HCT116 (cell line): Measurements from ENCODE around the gene STAT6. TPM values are rescaled to one million over a fixed set of nuclear protein-coding genes. Genes with fewer than 3 reads are reported as not detected.
A peak's percentile ranks its signal among the peaks of the same experiment; 100 is the strongest.

Experiments used
- ATAC-seq: fragments of 200-7000 bp; cut with Tn5 transposase; 2 replicates; pipeline ENCODE4 v1.9.1; 2020; ENCODE audit warnings: mild to moderate bottlenecking, moderate library complexity
- BruUV-seq: library from RNA; stranded (reverse); fragments of 400-500 nt; replicated peaks from 2 replicates; lab custom pipeline; 2021; lab: Mats Ljungman, UMichigan
- CTCF ChIA-PET: fragments of 300-600 bp; sonication (Branson Sonifier 250); formaldehyde crosslinking; loops from one replicate; lab custom pipeline; 2021; ENCODE audit warnings: antibody characterized with exemption; lab: Charles Lee
- POLR2A ChIA-PET: fragments of 300-600, 350-600 bp; sonication (Branson Sonifier 250); formaldehyde crosslinking; loops from one replicate; lab custom pipeline; 2021; ENCODE audit warnings: antibody characterized with exemption; lab: Charles Lee
- RAD21 ChIA-PET, 2 experiments: fragments of 300-600 bp; sonication (Branson Sonifier 250); formaldehyde crosslinking; loops; one replicate each; lab custom pipeline; 2023; ENCODE audit warnings: low total read pairs in 2 of 2; ENCODE audit not compliant: uncharacterized antibody in 2 of 2, unreplicated experiment in 2 of 2, low non-redundant PET in 1 of 2; lab: Charles Lee
- DNase-seq: peaks from one replicate; pipeline ENCODE4 v3.0.0-alpha.2; 2010; ENCODE audit warnings: low read depth, low spot score
- H2AFZ ChIP-seq: fragments of 200-600 bp; shearing (Covaris generic), sonication (generic); 2 replicates; pipeline ENCODE4 v1.6.1; 2017; ENCODE audit warnings: low read depth, mixed run types, mixed read lengths, antibody characterized with exemption, low read length; ENCODE audit not compliant: poor library complexity, severe bottlenecking
- H3K27ac ChIP-seq: 2 replicates; pipeline ENCODE4 v1.5.1; 2012; ENCODE audit warnings: low read depth, low read length
- H3K27me3 ChIP-seq: fragments of 200-600 bp; sonication (generic); 2 replicates; pipeline ENCODE4 v1.6.1; 2016; ENCODE audit warnings: mixed run types, low read length, mixed read lengths; ENCODE audit not compliant: insufficient read depth
- H3K36me3 ChIP-seq, 2 experiments: fragments of 200-500 bp in 1 of 2; fragments of 200-600 bp in 1 of 2; sonication (Bioruptor generic) in 1 of 2; sonication (generic) in 1 of 2; 2 replicates each; pipeline versions ENCODE4 v1.5.1 to v1.6.1; 2014 to 2016; ENCODE audit warnings: low read length in 2 of 2, inconsistent platforms in 1 of 2, mixed read lengths in 1 of 2, mixed run types in 1 of 2; ENCODE audit not compliant: insufficient read depth in 2 of 2, control insufficient read depth in 1 of 2
- H3K4me1 ChIP-seq, 2 experiments: fragments of 200-600 bp in 1 of 2; sonication (generic) in 1 of 2; 2 replicates each; pipeline versions ENCODE4 v1.5.1 to v1.6.1; 2012 to 2017; ENCODE audit warnings: low read length in 2 of 2, inconsistent platforms in 1 of 2, mild to moderate bottlenecking in 1 of 2, mixed read lengths in 1 of 2, mixed run types in 1 of 2, moderate library complexity in 1 of 2; ENCODE audit not compliant: insufficient read depth in 2 of 2, control insufficient read depth in 1 of 2
- H3K4me2 ChIP-seq: fragments of 200-600 bp; sonication (generic); 2 replicates; pipeline ENCODE4 v1.6.1; 2017; ENCODE audit warnings: mixed run types, low read length, mixed read lengths
- H3K4me3 ChIP-seq, 2 experiments: fragments of 200-600 bp in 1 of 2; sonication (generic) in 1 of 2; replicated peaks in 1 of 2; 2 replicates each; pipeline ENCODE4 v1.5.1; 2011 to 2016; ENCODE audit warnings: low read length in 2 of 2, control low read depth in 1 of 2, low read depth in 1 of 2, mild to moderate bottlenecking in 1 of 2, mixed read lengths in 1 of 2, mixed run types in 1 of 2
- H3K79me2 ChIP-seq: fragments of 200-600 bp; sonication (generic); 2 replicates; pipeline ENCODE4 v1.6.1; 2017; ENCODE audit warnings: mild to moderate bottlenecking, mixed run types, low read length, moderate library complexity, mixed read lengths; ENCODE audit not compliant: insufficient read depth
- H3K9ac ChIP-seq: fragments of 200-600 bp; sonication (generic); 2 replicates; pipeline ENCODE4 v1.6.1; 2016; ENCODE audit warnings: low read length, mixed read lengths
- H3K9me2 ChIP-seq: fragments of 200-600 bp; sonication (generic), shearing (Covaris generic); 2 replicates; pipeline ENCODE4 v1.6.1; 2017; ENCODE audit warnings: mixed run types, mild to moderate bottlenecking, moderate library complexity; ENCODE audit not compliant: insufficient read depth
- H3K9me3 ChIP-seq, 2 experiments: fragments of 200-500 bp in 1 of 2; fragments of 200-600 bp in 1 of 2; sonication (Bioruptor generic) in 1 of 2; sonication (generic) in 1 of 2; 2 replicates each; pipeline ENCODE4 v1.6.1; 2014 to 2017; ENCODE audit warnings: low read length in 2 of 2, mixed read lengths in 2 of 2, inconsistent platforms in 1 of 2, low read depth in 1 of 2, mild to moderate bottlenecking in 1 of 2, mixed run types in 1 of 2, moderate library complexity in 1 of 2; ENCODE audit not compliant: control insufficient read depth in 1 of 2, insufficient read depth in 1 of 2
- H4K20me1 ChIP-seq: fragments of 200-600 bp; sonication (generic), shearing (Covaris generic); 2 replicates; pipeline ENCODE4 v1.6.1; 2017; ENCODE audit warnings: mixed run types, mild to moderate bottlenecking, moderate library complexity; ENCODE audit not compliant: insufficient read depth
- CBX3 ChIP-seq: IDR thresholded peaks from 2 replicates; pipeline ENCODE4 v1.6.1; 2012; ENCODE audit warnings: low read depth
- ELF1 ChIP-seq: IDR thresholded peaks from 2 replicates; pipeline ENCODE4 v1.6.1; 2012; ENCODE audit warnings: low read depth, borderline replicate concordance
- EZH2 ChIP-seq: fragments of 200-600 bp; sonication (generic); IDR thresholded peaks from 2 replicates; pipeline ENCODE4 v1.6.1; 2017; ENCODE audit warnings: antibody characterized with exemption, mixed run types
- FOSL1 ChIP-seq: IDR thresholded peaks from 2 replicates; pipeline ENCODE4 v1.6.1; 2012; ENCODE audit warnings: low read depth
- JUND ChIP-seq: IDR thresholded peaks from 2 replicates; pipeline ENCODE4 v1.6.1; 2012
- POLR2A ChIP-seq: IDR thresholded peaks from 2 replicates; pipeline ENCODE4 v1.7.0; 2011; ENCODE audit warnings: borderline replicate concordance; ENCODE audit not compliant: insufficient read depth, insufficient read length; ENCODE audit errors: extremely low read depth
- POLR2AphosphoS5 ChIP-seq: IDR thresholded peaks from 2 replicates; pipeline ENCODE4 v1.6.1; 2011; ENCODE audit warnings: mild to moderate bottlenecking, low read depth, low read length, moderate library complexity
- RAD21 ChIP-seq: IDR thresholded peaks from 2 replicates; pipeline ENCODE4 v1.6.1; 2012; ENCODE audit warnings: low read depth, mild to moderate bottlenecking
- SIN3A ChIP-seq: IDR thresholded peaks from 2 replicates; pipeline ENCODE4 v1.6.1; 2012; ENCODE audit warnings: low read depth
- SRF ChIP-seq: IDR thresholded peaks from 2 replicates; pipeline ENCODE4 v1.6.1; 2012; ENCODE audit warnings: low read depth
- TCF7L2 ChIP-seq: IDR thresholded peaks from 2 replicates; pipeline ENCODE4 v1.7.0; 2011; ENCODE audit warnings: borderline replicate concordance, inconsistent platforms; ENCODE audit not compliant: insufficient read depth, insufficient read length; ENCODE audit errors: extremely low read depth
- YY1 ChIP-seq: IDR thresholded peaks from 2 replicates; pipeline ENCODE4 v1.6.1; 2011; ENCODE audit warnings: low read length, low read depth, moderate library complexity, mild to moderate bottlenecking; ENCODE audit not compliant: insufficient replicate concordance; ENCODE audit errors: extremely low read depth
- ZFX ChIP-seq: fragments of 450-650 bp; IDR thresholded peaks from 2 replicates; pipeline ENCODE4 v1.6.1; 2017
- ZNF274 ChIP-seq: fragments of 200-500 bp; sonication (Bioruptor generic); IDR thresholded peaks from 2 replicates; pipeline ENCODE4 v1.6.1; 2014; ENCODE audit warnings: mild to moderate bottlenecking, low read depth, low read length, inconsistent platforms
- intact Hi-C: fragments of 100-400 bp; cut with micrococcal nuclease; formaldehyde crosslinking; loops from 2 replicates; pipeline ENCODE4 v1.10.0; 2022
- total RNA-seq: library from RNA; stranded (reverse); gene quantifications from one replicate; pipeline ENCODE4 v1.2.1, GENCODE V29; 2021; ENCODE audit not compliant: unreplicated experiment
- TF ChIP-seq, protein P1 (sequence below), 3 experiments: fragments of 200-600 bp in 1 of 3; sonication (generic) in 1 of 3; IDR thresholded peaks in 2 of 3; conservative IDR thresholded peaks in 1 of 3; 2 replicates each; pipeline ENCODE4 v1.5.1; 2012 to 2017; ENCODE audit warnings: low read depth in 2 of 3, low read length in 2 of 3, antibody characterized with exemption in 1 of 3, borderline replicate concordance in 1 of 3, control low read depth in 1 of 3, mild to moderate bottlenecking in 1 of 3, mixed read lengths in 1 of 3, mixed run types in 1 of 3, moderate library complexity in 1 of 3; ENCODE audit not compliant: insufficient read depth in 1 of 3
- TF ChIP-seq, protein P2 (sequence below): IDR thresholded peaks from 2 replicates; pipeline ENCODE4 v1.6.1; 2012
- TF ChIP-seq, protein P3 (sequence below): IDR thresholded peaks from 2 replicates; pipeline ENCODE4 v1.6.1; 2012; ENCODE audit warnings: low read depth
- TF ChIP-seq, protein P4 (sequence below): IDR thresholded peaks from 2 replicates; pipeline ENCODE4 v1.6.1; 2011; ENCODE audit warnings: mild to moderate bottlenecking, low read length, moderate library complexity; ENCODE audit not compliant: insufficient replicate concordance; ENCODE audit errors: extremely low read depth

The STAT6 gene
- total RNA-seq, 1 experiment from 2014 or later, result 78.5 TPM

DNA sequence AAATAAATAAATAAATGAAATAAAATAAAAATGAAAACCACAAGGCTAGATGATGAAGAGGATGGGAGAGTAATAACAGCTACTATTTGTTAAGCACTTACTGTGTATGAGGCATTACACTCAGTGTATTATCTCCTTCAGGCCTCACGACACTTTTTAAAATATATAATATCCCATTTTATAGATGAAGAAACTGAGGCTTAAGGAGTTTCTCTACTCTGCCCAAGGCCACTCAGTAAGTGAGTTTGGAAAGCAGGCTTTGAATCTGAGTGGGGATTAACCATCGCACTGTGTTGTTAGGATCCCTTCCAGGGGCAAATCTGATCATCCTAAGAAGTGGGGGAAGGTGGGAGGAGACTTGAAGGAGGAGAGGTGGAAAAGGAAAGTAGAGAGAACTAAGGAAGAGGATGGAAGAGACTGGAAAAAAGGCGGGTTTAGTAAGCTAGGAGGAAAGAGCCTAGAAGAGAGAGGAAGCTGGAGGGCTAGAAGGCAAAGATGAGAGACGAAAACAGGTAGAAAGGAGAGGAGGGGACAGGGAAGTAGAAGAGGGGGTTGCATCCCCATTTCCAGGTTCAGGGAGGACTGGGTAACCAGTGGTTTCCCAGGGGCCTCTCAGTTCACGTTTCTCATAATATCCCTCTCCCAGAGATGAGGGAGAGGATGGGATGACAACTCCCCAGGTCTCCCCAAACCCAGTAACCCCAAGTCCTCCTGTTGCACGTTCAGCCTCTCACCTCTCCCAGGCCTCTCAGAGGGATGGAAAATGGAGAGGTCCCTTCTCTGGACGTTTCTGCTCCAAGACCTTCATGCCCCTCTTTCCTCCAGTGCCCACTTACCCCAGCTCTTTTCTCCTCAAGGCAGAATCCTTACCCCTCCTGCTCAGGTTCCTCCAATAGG, 1.7 kb downstream of the STAT6 start:
- Histone ChIP-seq H3K9me3 (no peaks in the 10 kb centered on the region), H4K20me1 (no peaks in the 10 kb centered on the region), H3K27ac (peak overlapping the region; percentile 91), H3K36me3 (peaks cover 0 to 7% of the 10 kb centered on the region in 2 experiments; a peak in 1 of 4 replicates), H3K4me2 (peak overlapping the region; percentile 92), H3K4me3 (peak overlapping the region; percentile 80 to 81), H2AFZ (no peak overlapping the region), H3K4me1 (peaks cover 11 to 36% of the 10 kb centered on the region in 2 experiments), H3K27me3 (no peaks in the 10 kb centered on the region), H3K9ac (peak overlapping the region; percentile 96), H3K79me2 (peaks cover 15% of the 10 kb centered on the region), H3K9me2 (no peaks in the 10 kb centered on the region)
- DNase-seq (no peak), ATAC-seq (no peak)
- ChIA-PET RAD21 (interaction anchor here in 1 of 2 experiments (0.6 kb wide), 1 partner anchor 28 kb away, joined by 3 read pairs; no protein-coding TSS in a partner anchor), CTCF (interaction anchor here (1.1 to 3.9 kb wide), 3 partner anchors 30 to 66 kb away, joined by 3 to 181 read pairs (median 14); partner anchors contain the start of gene NEMP1), POLR2A (interaction anchor here (1.0 to 3.3 kb wide), 3 partner anchors 15 to 21 kb away, joined by 4 to 50 read pairs (median 17); partner anchors contain the start of gene NAB2)
- TF ChIP-seq POLR2AphosphoS5 (no peak), SIN3A (no peak), TCF7L2 (no peak), RAD21 (no peak), ZNF274 (no peak), SRF (no peak), CBX3 (no peak), ZFX (no peak), FOSL1 (no peak), EZH2 (no peak), ELF1 (no peak), JUND (no peak), YY1 (no peak), POLR2A (no peak)
- TF ChIP-seq, protein P1, sequence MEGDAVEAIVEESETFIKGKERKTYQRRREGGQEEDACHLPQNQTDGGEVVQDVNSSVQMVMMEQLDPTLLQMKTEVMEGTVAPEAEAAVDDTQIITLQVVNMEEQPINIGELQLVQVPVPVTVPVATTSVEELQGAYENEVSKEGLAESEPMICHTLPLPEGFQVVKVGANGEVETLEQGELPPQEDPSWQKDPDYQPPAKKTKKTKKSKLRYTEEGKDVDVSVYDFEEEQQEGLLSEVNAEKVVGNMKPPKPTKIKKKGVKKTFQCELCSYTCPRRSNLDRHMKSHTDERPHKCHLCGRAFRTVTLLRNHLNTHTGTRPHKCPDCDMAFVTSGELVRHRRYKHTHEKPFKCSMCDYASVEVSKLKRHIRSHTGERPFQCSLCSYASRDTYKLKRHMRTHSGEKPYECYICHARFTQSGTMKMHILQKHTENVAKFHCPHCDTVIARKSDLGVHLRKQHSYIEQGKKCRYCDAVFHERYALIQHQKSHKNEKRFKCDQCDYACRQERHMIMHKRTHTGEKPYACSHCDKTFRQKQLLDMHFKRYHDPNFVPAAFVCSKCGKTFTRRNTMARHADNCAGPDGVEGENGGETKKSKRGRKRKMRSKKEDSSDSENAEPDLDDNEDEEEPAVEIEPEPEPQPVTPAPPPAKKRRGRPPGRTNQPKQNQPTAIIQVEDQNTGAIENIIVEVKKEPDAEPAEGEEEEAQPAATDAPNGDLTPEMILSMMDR (IDR thresholded peaks at IDR 0.05 in 2 of 3, conservative IDR thresholded peaks at IDR 0.05 in 1 of 3; ENCODE audit: borderline replicate concordance in 1 of 3, insufficient read depth in 1 of 3, low read depth in 2 of 3, low read length in 2 of 3), result no peak
- TF ChIP-seq, protein P2, sequence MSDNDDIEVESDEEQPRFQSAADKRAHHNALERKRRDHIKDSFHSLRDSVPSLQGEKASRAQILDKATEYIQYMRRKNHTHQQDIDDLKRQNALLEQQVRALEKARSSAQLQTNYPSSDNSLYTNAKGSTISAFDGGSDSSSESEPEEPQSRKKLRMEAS, result no peak
- TF ChIP-seq, protein P3, sequence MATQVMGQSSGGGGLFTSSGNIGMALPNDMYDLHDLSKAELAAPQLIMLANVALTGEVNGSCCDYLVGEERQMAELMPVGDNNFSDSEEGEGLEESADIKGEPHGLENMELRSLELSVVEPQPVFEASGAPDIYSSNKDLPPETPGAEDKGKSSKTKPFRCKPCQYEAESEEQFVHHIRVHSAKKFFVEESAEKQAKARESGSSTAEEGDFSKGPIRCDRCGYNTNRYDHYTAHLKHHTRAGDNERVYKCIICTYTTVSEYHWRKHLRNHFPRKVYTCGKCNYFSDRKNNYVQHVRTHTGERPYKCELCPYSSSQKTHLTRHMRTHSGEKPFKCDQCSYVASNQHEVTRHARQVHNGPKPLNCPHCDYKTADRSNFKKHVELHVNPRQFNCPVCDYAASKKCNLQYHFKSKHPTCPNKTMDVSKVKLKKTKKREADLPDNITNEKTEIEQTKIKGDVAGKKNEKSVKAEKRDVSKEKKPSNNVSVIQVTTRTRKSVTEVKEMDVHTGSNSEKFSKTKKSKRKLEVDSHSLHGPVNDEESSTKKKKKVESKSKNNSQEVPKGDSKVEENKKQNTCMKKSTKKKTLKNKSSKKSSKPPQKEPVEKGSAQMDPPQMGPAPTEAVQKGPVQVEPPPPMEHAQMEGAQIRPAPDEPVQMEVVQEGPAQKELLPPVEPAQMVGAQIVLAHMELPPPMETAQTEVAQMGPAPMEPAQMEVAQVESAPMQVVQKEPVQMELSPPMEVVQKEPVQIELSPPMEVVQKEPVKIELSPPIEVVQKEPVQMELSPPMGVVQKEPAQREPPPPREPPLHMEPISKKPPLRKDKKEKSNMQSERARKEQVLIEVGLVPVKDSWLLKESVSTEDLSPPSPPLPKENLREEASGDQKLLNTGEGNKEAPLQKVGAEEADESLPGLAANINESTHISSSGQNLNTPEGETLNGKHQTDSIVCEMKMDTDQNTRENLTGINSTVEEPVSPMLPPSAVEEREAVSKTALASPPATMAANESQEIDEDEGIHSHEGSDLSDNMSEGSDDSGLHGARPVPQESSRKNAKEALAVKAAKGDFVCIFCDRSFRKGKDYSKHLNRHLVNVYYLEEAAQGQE, result no peak
- TF ChIP-seq, protein P4, sequence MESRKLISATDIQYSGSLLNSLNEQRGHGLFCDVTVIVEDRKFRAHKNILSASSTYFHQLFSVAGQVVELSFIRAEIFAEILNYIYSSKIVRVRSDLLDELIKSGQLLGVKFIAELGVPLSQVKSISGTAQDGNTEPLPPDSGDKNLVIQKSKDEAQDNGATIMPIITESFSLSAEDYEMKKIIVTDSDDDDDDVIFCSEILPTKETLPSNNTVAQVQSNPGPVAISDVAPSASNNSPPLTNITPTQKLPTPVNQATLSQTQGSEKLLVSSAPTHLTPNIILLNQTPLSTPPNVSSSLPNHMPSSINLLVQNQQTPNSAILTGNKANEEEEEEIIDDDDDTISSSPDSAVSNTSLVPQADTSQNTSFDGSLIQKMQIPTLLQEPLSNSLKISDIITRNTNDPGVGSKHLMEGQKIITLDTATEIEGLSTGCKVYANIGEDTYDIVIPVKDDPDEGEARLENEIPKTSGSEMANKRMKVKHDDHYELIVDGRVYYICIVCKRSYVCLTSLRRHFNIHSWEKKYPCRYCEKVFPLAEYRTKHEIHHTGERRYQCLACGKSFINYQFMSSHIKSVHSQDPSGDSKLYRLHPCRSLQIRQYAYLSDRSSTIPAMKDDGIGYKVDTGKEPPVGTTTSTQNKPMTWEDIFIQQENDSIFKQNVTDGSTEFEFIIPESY, result no peak
- no TSS peak for BruUV-seq
- intact Hi-C loops, result loop anchor here (1.0 kb wide), 1 partner anchor 20 kb away; the partner anchor contains the start of gene NAB2
